Measurements from ENCODE around the gene KRTAP2-4. TPM values are rescaled to one million over a fixed set of nuclear protein-coding genes. Genes with fewer than 3 reads are reported as not detected.

KRTAP2-4 gene
- total RNA-seq, 1 experiment from 2014 or later, result 0.76 TPM

GRCh38 chr17:41042953-41043352 lies 22.7 kb downstream of the KRTAP2-4 start:
- BruUV-seq (replicated peaks), result no TSS peak
- H3K36me3 ChIP-seq (ENCODE audit: control insufficient read depth in 1 of 2, insufficient read depth in 2 of 2, low read length in 2 of 2), result peaks cover 0 to 11% of the 10 kb centered on the region in 2 experiments; a peak in 1 of 4 replicates
- no peaks in the 10 kb centered on the region for H3K79me2 ChIP-seq (ENCODE audit: insufficient read depth, low read length)
- ChIA-PET CTCF (no interaction called here), RAD21 (ENCODE audit: low non-redundant PET in 1 of 2, low total read pairs in 2 of 2, uncharacterized antibody in 2 of 2, unreplicated experiment in 2 of 2) (no interaction called here), POLR2A (no interaction called here)
- TF ChIP-seq TCF7L2 (IDR thresholded peaks at IDR 0.05; ENCODE audit: borderline replicate concordance, extremely low read depth, insufficient read depth, insufficient read length), result no peak
- TF ChIP-seq CBX3 (IDR thresholded peaks at IDR 0.05; ENCODE audit: low read depth), result no peak
- TF ChIP-seq, protein P1, sequence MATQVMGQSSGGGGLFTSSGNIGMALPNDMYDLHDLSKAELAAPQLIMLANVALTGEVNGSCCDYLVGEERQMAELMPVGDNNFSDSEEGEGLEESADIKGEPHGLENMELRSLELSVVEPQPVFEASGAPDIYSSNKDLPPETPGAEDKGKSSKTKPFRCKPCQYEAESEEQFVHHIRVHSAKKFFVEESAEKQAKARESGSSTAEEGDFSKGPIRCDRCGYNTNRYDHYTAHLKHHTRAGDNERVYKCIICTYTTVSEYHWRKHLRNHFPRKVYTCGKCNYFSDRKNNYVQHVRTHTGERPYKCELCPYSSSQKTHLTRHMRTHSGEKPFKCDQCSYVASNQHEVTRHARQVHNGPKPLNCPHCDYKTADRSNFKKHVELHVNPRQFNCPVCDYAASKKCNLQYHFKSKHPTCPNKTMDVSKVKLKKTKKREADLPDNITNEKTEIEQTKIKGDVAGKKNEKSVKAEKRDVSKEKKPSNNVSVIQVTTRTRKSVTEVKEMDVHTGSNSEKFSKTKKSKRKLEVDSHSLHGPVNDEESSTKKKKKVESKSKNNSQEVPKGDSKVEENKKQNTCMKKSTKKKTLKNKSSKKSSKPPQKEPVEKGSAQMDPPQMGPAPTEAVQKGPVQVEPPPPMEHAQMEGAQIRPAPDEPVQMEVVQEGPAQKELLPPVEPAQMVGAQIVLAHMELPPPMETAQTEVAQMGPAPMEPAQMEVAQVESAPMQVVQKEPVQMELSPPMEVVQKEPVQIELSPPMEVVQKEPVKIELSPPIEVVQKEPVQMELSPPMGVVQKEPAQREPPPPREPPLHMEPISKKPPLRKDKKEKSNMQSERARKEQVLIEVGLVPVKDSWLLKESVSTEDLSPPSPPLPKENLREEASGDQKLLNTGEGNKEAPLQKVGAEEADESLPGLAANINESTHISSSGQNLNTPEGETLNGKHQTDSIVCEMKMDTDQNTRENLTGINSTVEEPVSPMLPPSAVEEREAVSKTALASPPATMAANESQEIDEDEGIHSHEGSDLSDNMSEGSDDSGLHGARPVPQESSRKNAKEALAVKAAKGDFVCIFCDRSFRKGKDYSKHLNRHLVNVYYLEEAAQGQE (IDR thresholded peaks at IDR 0.05; ENCODE audit: low read depth), result no peak
- no peak for TF ChIP-seq ZBTB33 (IDR thresholded peaks at IDR 0.05; ENCODE audit: extremely low read depth, insufficient replicate concordance, low read length)
- TF ChIP-seq FOSL1 (IDR thresholded peaks at IDR 0.05; ENCODE audit: low read depth), result no peak
- no peak for TF ChIP-seq ELF1 (IDR thresholded peaks at IDR 0.05; ENCODE audit: borderline replicate concordance, low read depth)
- no peak for TF ChIP-seq EZH2 (IDR thresholded peaks at IDR 0.05)
- H3K4me1 ChIP-seq (ENCODE audit: control insufficient read depth in 1 of 2, insufficient read depth in 2 of 2, low read length in 2 of 2), result peaks cover 15 to 16% of the 10 kb centered on the region in 2 experiments; a peak in 2 of 4 replicates
- intact Hi-C loops (cut with micrococcal nuclease), result no loop called here
- no peak overlapping the region for H3K4me2 ChIP-seq (ENCODE audit: low read length)
- no peak overlapping the region for H3K4me3 ChIP-seq (replicated peaks in 1 of 2; ENCODE audit: low read depth in 1 of 2, low read length in 2 of 2)
- H2AFZ ChIP-seq (ENCODE audit: low read depth, low read length, poor library complexity, severe bottlenecking), result no peak overlapping the region
- H4K20me1 ChIP-seq (ENCODE audit: insufficient read depth), result no peaks in the 10 kb centered on the region
- H3K9me2 ChIP-seq (ENCODE audit: insufficient read depth), result no peaks in the 10 kb centered on the region
- no peak overlapping the region for H3K9ac ChIP-seq (ENCODE audit: low read length)
- DNase-seq (ENCODE audit: low read depth, low spot score) (no peak), ATAC-seq (no peak)
- H3K27ac ChIP-seq (ENCODE audit: low read depth, low read length), result no peak overlapping the region
- no peaks in the 10 kb centered on the region for H3K27me3 ChIP-seq (ENCODE audit: insufficient read depth, low read length)
- H3K9me3 ChIP-seq (ENCODE audit: control insufficient read depth in 1 of 2, insufficient read depth in 1 of 2, low read depth in 1 of 2, low read length in 2 of 2), result peaks cover 0 to 7% of the 10 kb centered on the region in 2 experiments; a peak in 1 of 4 replicates
